Kidney capillary endothelial cell (primary cell): ENCODE results near the gene DAG1.

ENCODE experiments used
- DNase-seq: peaks from one replicate; pipeline ENCODE4 v3.0.0-alpha.2; 2018; ENCODE audit warnings: low spot score

The DAG1 gene

DNA sequence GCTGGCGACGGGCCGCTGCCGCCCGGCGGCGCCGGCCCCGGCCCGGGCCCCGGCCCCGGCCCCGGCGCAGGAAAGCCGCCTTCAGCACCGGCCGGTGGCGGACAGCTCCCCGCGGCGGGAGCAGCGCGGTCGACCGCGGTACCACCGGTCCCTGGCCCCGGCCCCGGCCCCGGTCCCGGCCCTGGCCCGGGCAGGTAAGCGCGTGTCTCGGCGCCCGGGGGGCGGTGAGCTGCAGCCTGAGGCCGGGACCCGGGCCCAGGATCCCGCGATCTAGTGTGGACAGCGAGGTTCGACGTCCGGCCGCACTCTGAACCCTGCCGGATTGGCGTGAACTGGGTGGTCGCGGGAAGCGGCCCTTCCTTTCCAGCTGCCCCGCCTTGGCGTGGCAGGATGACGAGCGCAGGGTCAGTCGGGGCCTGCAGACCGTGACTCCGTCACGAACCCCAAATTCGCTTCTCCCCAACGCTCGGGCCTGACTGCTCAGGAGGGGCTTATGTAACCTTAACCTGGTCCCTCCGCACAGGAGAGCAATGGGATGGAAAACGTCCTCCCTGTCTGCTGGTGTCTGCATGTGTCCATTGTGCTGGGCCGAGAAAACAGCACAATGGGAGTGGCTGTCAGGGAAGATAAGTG lies 84.7 kb downstream of the DAG1 start:
- DNase-seq, result no peak

DNA sequence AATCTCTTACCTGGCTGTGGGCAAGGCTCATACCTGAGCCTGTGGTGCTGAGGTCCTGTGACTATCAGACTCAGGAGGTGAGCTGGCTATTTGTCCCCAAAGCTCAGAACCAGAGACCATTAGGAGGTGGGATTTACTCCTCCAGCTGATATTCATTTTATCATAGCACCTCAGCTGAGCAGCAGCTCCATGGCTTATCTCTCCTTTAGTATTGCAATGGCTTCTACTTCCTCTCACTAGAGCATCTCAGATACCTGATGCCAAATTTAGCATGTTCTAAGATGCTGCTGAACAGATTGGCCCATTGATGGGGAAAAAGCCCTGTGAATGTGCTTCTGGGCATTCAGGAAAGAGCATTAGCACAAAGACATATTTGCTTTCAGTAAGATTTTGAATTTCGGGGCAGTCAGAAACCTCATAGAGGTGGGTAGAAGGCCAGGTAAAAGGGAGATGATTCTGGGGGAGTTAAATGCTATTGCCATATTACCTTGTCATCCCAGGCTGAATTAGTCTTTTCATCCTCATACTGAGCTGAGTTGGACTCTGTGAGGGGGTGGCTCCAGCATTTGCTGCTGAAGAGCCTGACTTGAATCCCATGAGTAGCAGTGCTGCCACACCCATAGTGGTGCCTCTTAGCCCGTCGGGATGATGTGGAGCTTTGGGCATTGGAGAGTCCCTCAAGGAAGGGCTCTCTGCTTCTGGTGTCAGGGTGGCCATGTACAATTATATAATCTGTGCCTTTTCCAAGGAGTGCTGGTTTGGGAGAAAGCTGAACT lies 86.6 kb downstream of the DAG1 start:
- no peak for DNase-seq

GRCh38 chr3:49563040-49563578 lies 93.0 kb downstream of the DAG1 start:
- DNase-seq, result no peak

DNA sequence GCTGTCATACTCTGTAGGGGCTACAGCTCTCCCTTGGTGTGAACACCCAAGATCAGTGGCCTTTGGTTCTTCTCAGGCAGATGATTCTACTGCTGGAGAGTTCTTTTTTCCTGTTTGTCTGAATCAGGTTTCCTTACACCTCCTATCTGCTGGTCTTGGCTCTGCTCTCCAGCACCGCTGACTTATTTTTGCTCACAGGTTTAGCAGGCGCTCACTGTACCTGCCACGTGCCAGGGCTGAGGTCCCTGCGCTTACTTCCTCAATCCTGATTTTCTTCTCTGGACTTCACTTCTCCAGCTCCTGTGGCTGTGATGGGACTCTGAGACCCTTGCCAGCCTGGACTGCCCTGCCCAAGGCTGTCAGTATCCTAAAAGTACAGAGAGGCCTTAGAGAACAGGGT lies 93.7 kb downstream of the DAG1 start:
- DNase-seq, result no peak

DNA sequence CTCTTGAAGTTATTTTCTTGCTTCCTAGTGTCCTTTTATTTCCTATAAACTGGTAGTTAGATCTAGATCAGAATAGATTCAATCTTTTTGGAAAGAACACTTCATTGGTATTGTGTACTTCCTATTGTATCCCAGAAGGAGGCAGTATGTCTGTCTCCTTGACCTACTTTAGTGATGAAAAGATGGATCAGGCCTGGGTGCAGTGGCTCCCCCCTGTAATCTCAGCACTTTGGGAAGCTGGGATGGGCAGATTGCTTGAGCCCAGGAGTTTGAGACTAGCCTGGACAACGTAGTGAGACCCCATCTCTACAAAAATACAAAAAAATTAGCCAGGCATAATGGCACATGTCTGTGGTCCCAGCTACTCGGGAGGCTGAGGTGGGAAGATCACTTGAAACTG lies 96.2 kb downstream of the DAG1 start:
- no peak for DNase-seq

- DNase-seq, result no peak
Observed at GRCh38 chr3:49567406-49567805, 97.3 kb downstream of the DAG1 start.

DNA sequence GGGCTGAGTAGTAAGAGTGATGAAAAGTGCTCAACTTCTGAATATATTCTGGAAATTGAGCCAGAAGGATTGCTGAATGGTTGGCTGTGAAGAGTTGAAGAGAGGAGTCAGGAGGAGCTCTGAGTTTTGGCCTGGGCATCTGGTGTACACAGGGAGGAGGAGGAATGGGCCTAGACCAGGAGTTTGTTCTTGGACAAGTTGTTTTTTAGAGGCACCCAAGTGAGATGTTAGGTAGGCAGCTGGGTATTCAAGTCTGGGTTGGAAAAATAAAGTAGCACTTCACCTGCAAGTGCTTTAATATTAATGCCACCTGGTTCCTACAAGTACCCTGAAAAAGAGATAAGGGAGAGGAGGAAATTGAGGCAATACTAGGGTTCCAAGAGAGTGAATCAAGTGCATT lies 98.9 kb downstream of the DAG1 start:
- DNase-seq, result no peak

DNA sequence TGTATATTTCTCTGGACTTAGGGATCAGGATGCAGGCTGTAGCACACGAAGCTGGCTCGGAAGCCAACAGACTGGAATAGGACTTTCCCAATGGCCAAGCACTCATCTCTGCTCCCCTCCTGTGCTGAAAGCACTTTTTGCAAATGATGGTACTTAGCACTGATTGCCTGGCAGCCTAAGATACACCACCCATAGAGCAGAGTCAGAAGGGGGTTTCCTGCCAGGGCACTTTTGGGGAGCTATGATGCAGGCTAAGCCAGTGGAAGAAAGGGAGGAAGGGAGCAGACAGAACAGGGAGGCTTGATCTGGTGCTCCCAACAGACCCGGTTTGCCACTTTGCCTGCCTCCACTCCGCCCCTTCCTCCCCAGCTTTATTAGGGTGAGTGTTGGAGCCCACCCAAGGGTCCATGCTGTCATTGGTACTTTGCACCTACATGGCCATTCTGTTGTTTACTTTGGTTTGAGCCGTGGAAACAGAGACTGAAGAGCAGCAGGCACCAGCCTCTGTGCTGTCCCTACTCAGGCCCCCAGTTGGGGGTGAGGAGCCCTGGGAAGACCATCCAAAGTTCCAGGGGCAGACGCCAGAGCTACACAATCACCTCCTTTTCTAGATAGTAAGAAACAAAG lies 100.1 kb downstream of the DAG1 start:
- no peak for DNase-seq

DNA sequence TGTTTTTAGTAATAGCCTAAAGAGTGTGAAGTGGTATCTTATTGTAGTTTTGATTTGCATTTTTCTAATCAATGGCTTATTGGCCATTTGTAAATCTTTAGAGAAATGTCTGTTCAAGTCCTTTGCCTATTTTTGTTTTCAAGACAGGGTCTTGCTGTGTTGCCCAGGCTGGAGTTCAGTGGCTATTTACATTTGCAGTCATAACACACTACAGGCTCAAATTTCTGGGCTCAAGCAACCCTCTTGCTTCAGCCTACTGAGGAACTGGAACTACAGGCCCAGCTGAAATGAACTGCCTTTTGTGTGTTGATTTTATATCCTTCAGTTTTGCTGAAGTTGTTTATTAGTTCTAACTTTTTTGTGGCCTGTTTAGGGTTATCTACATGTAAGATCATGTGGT lies 112.1 kb downstream of the DAG1 start:
- DNase-seq, result no peak
